Neuronal stem cell (in vitro differentiated cells): ENCODE measurements around the gene PVR.

Source experiments
- DNase-seq: peaks from one replicate; pipeline ENCODE4 v3.0.0-alpha.2; 2013; ENCODE audit warnings: low spot score
- H2AFZ ChIP-seq: one replicate; pipeline ENCODE4 v1.6.1; 2013; ENCODE audit warnings: mild to moderate bottlenecking, low read length, inconsistent platforms
- H2AK5ac ChIP-seq: 2 replicates; pipeline ENCODE4 v1.6.1; 2013; ENCODE audit warnings: low read depth, mild to moderate bottlenecking, inconsistent platforms, low read length, moderate library complexity, mixed read lengths
- H2BK120ac ChIP-seq: 2 replicates; pipeline ENCODE4 v1.6.1; 2013; ENCODE audit warnings: low read depth, mild to moderate bottlenecking, inconsistent platforms, low read length, moderate library complexity, mixed read lengths
- H2BK12ac ChIP-seq: one replicate; pipeline ENCODE4 v1.6.1; 2013; ENCODE audit warnings: low read length, inconsistent platforms
- H2BK15ac ChIP-seq: 2 replicates; pipeline ENCODE4 v1.6.1; 2013; ENCODE audit warnings: mild to moderate bottlenecking, low read length, inconsistent platforms, mixed read lengths
- H2BK5ac ChIP-seq: one replicate; pipeline ENCODE4 v1.6.1; 2013; ENCODE audit warnings: inconsistent platforms, mild to moderate bottlenecking, low read length, moderate library complexity
- H3K14ac ChIP-seq: one replicate; pipeline ENCODE4 v1.6.1; 2013; ENCODE audit warnings: low read length, inconsistent platforms
- H3K18ac ChIP-seq: 2 replicates; pipeline ENCODE4 v1.6.1; 2013; ENCODE audit warnings: low read length, inconsistent platforms
- H3K23ac ChIP-seq: 2 replicates; pipeline ENCODE4 v1.6.1; 2013; ENCODE audit warnings: low read depth, mild to moderate bottlenecking, mixed read lengths, low read length, inconsistent platforms; ENCODE audit not compliant: poor library complexity
- H3K27ac ChIP-seq: replicated peaks from 3 replicates; pipeline ENCODE4 v1.5.1; 2013; ENCODE audit warnings: low read length, inconsistent platforms
- H3K27me3 ChIP-seq, 3 experiments: 2 replicates each; pipeline ENCODE4 v1.6.1; 2013; ENCODE audit warnings: low read length in 3 of 3, mild to moderate bottlenecking in 2 of 3, inconsistent platforms in 1 of 3, low read depth in 1 of 3, mixed read lengths in 1 of 3, moderate library complexity in 1 of 3; ENCODE audit not compliant: control insufficient read depth in 3 of 3, insufficient read depth in 3 of 3
- H3K36me3 ChIP-seq, 2 donors: replicated peaks in 1 of 2; 2 replicates each; pipeline ENCODE4 v1.6.1; 2013; ENCODE audit warnings: low read length in 2 of 2; ENCODE audit not compliant: control insufficient read depth in 2 of 2, insufficient read depth in 2 of 2
- H3K4ac ChIP-seq: 2 replicates; pipeline ENCODE4 v1.6.1; 2013; ENCODE audit warnings: inconsistent platforms, mild to moderate bottlenecking, low read length, moderate library complexity
- H3K4me1 ChIP-seq, 2 donors: 1 replicate in 1 of 2; 2 replicates in 1 of 2; pipeline ENCODE4 v1.6.1; 2013; ENCODE audit warnings: low read length in 2 of 2, low read depth in 1 of 2; ENCODE audit not compliant: control insufficient read depth in 2 of 2, insufficient read depth in 1 of 2
- H3K4me2 ChIP-seq: one replicate; pipeline ENCODE4 v1.6.1; 2013; ENCODE audit warnings: mild to moderate bottlenecking, low read length, inconsistent platforms; ENCODE audit not compliant: insufficient read depth, poor library complexity, severe bottlenecking
- H3K4me3 ChIP-seq, 2 donors: 2 replicates each; pipeline ENCODE4 v1.5.1; 2013; ENCODE audit warnings: low read length in 2 of 2, mild to moderate bottlenecking in 2 of 2, inconsistent platforms in 1 of 2, moderate library complexity in 1 of 2
- H3K79me1 ChIP-seq: one replicate; pipeline ENCODE4 v1.6.1; 2013; ENCODE audit warnings: low read depth, mild to moderate bottlenecking, inconsistent platforms, low read length, moderate library complexity
- H3K9ac ChIP-seq: one replicate; pipeline ENCODE4 v1.6.1; 2013; ENCODE audit warnings: mild to moderate bottlenecking, low read depth, low read length, inconsistent platforms; ENCODE audit not compliant: poor library complexity
- H3K9me3 ChIP-seq, 2 donors: replicated peaks in 1 of 2; 2 replicates each; pipeline versions ENCODE3 to v1.6.1; 2013; ENCODE audit warnings: low read length in 2 of 2, mild to moderate bottlenecking in 2 of 2, inconsistent platforms in 1 of 2, low read depth in 1 of 2, mixed read lengths in 1 of 2, moderate library complexity in 1 of 2; ENCODE audit not compliant: control insufficient read depth in 2 of 2, insufficient read depth in 1 of 2
- H4K8ac ChIP-seq: one replicate; pipeline ENCODE4 v1.6.1; 2013; ENCODE audit warnings: low read depth, mild to moderate bottlenecking, inconsistent platforms, low read length, moderate library complexity
- H4K91ac ChIP-seq: one replicate; pipeline ENCODE4 v1.6.1; 2013; ENCODE audit warnings: low read length, low read depth, mild to moderate bottlenecking, inconsistent platforms; ENCODE audit not compliant: poor library complexity
- WGBS, 2 donors: extraction: QIAGEN DNeasy Blood & Tissue Kit; methylation state at CpG; one replicate each; pipeline ENCODE4 v1.1.7; 2013; ENCODE audit warnings: missing lambda C conversion rate in 2 of 2, mixed read lengths in 1 of 2; ENCODE audit not compliant: insufficient read length in 2 of 2, insufficient replicate concordance in 1 of 2; ENCODE audit errors: extremely low coverage in 2 of 2; 5-methylcytosine and 5-hydroxymethylcytosine counted together

PVR gene

DNA sequence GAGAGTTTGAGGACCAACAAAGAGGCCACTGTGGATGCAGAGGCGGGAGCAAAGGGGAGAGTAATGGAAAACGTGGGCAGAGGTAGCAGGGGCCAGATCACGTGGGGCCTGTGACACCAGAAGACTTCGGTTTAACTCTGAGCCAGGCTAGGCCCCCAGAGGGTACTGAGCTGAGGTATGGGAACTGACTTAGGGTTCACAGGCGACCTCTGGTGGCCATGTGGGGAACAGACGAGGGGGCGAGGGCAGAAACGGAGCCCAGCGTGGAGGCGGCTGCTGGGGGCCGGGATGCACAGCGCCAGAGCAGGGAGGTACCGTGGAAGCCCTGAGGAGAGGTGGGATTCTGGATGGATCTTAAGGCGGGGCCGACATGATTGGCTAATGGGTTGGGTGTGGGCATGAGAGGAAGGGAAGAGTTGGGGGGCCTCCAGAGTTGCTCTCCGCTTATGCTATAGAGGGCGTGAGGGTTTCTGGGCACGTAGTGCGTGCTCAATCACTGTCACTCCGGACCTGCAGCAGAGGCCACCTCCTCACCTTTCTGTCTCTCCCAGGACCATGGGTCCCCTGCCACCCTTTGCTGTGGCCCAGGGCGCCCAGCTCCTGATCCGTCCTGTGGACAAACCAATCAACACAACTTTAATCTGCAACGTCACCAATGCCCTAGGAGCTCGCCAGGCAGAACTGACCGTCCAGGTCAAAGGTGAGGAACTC lies 13.7 kb downstream of the PVR start:
- Histone ChIP-seq H3K18ac (no peak overlapping the region), H3K79me1 (no peaks in the 10 kb centered on the region), H2BK5ac (no peak overlapping the region), H3K27ac (no peak overlapping the region), H3K36me3 (peaks cover 43 to 77% of the 10 kb centered on the region in 2 donors), H3K9me3 (no peaks in the 10 kb centered on the region), H3K4me2 (no peak overlapping the region), H3K14ac (no peak overlapping the region), H2BK120ac (no peak overlapping the region), H2BK15ac (no peak overlapping the region), H2AK5ac (no peak overlapping the region), H3K23ac (no peak overlapping the region), H3K4me3 (no peak overlapping the region), H4K8ac (no peak overlapping the region), H3K4ac (no peak overlapping the region), H2BK12ac (no peak overlapping the region), H3K4me1 (no peaks in the 10 kb centered on the region), H3K27me3 (no peaks in the 10 kb centered on the region), H2AFZ (no peak overlapping the region), H4K91ac (no peak overlapping the region), H3K9ac (no peak overlapping the region)
- no CpG with 5 or more reads among the region's 25 CpGs for WGBS, 2 donors
- DNase-seq: peak; percentile 61

DNA sequence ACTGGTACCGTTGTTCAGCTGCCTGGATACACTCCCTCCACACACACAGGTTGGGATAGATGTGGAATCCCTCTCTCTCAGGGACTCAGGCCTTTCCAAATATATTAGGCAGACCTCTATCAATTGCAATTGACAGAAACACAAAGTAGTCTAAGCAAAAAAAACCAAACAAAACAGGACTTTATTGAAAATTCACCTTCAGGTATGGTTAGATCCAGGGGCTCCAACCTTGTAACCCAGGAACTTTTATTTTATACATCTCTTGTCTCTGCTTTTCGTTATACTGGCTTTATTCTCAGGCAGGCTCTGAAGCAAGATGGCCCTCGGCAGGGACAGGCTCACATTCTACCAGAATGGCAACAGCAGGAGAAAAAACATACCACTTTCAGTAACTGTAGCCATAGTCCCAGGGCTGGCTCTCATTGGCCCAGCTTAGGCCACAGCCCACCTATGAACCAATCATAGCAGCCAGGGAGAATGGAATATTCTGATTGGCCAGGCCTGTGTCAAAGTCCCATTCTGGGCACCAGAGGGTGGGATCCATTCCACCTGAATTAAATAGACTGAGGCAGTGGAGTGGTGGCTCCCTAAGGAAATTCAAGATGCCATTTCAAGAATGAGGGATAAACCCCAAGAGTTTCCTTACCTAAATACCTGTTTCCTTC lies 14.5 kb downstream of the PVR start:
- H2BK120ac ChIP-seq: no peak overlapping the region
- no peak overlapping the region for H3K4me3 ChIP-seq
- H2AFZ ChIP-seq: no peak overlapping the region
- no peak overlapping the region for H3K4ac ChIP-seq
- no peak overlapping the region for H3K9ac ChIP-seq
- no peaks in the 10 kb centered on the region for H3K27me3 ChIP-seq
- no peak overlapping the region for H2AK5ac ChIP-seq
- H3K4me2 ChIP-seq: no peak overlapping the region
- DNase-seq: no peak
- H3K79me1 ChIP-seq: no peaks in the 10 kb centered on the region
- H2BK5ac ChIP-seq: no peak overlapping the region
- no peak overlapping the region for H3K18ac ChIP-seq
- H3K9me3 ChIP-seq: no peaks in the 10 kb centered on the region
- H3K14ac ChIP-seq: no peak overlapping the region
- no peaks in the 10 kb centered on the region for H3K4me1 ChIP-seq
- H3K27ac ChIP-seq: no peak overlapping the region
- H4K8ac ChIP-seq: no peak overlapping the region
- no peak overlapping the region for H2BK12ac ChIP-seq
- no peak overlapping the region for H2BK15ac ChIP-seq
- peaks cover 41 to 80% of the 10 kb centered on the region in 2 donors for H3K36me3 ChIP-seq
- no peak overlapping the region for H4K91ac ChIP-seq
- no peak overlapping the region for H3K23ac ChIP-seq
- no CpG with 5 or more reads among the region's 3 CpGs for WGBS, 2 donors

DNA sequence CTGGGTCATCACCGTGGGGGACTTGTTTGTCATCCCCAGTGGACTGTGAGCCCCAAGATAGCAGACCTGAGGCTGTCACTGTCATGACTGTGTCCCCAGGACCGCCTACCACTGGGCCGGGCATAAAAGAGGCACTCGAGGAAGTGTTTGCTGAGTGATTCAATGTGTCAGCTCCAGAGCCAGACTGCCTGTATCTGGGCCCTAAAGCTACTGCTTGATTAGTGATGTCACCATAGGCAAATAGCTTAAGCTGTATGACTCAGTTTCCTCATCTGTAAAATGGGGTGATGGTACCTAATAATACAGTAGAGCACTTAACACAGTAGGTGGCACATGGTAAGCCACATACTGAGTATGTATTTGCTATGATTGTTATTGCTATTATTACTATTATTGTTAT lies 16.4 kb downstream of the PVR start:
- Histone ChIP-seq H2BK5ac (no peak overlapping the region), H2BK12ac (no peak overlapping the region), H3K23ac (no peak overlapping the region), H3K4me1 (no peaks in the 10 kb centered on the region), H3K4me2 (no peak overlapping the region), H3K9ac (no peak overlapping the region), H2AK5ac (no peak overlapping the region), H4K91ac (no peak overlapping the region), H4K8ac (no peak overlapping the region), H3K79me1 (no peaks in the 10 kb centered on the region), H2BK120ac (no peak overlapping the region), H3K36me3 (peaks cover 35 to 65% of the 10 kb centered on the region in 2 donors), H3K9me3 (no peaks in the 10 kb centered on the region), H3K4ac (no peak overlapping the region), H2AFZ (no peak overlapping the region), H2BK15ac (no peak overlapping the region), H3K14ac (no peak overlapping the region), H3K4me3 (no peak overlapping the region), H3K27ac (no peak overlapping the region), H3K27me3 (no peaks in the 10 kb centered on the region), H3K18ac (no peak overlapping the region)
- no CpG with 5 or more reads among the region's 4 CpGs for WGBS, 2 donors
- no peak for DNase-seq

DNA sequence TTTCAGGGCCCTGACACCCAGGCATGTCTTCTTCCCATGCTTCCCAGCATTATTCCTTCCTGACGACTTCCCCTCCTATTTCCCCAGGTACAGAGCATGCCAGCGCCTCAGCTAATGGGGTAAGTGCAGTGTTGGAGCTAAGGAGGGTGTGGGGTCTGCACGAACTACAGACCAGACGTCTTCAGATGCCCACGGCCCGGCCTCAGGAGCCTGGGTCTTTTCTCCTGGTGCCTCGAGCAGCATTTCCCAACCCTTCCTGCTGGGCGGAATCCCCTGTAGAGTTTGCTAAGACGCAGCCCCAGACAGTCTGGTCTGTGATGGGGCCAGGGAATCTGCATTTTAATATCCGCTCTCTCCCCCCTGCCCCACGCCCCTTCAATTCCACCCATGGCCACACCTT lies 17.5 kb downstream of the PVR start:
- Histone ChIP-seq H2BK120ac (no peak overlapping the region), H3K23ac (no peak overlapping the region), H4K91ac (no peak overlapping the region), H2BK15ac (no peak overlapping the region), H3K9ac (no peak overlapping the region), H3K36me3 (peaks cover 31 to 55% of the 10 kb centered on the region in 2 donors), H3K27ac (no peak overlapping the region), H2BK12ac (no peak overlapping the region), H3K18ac (no peak overlapping the region), H3K9me3 (no peaks in the 10 kb centered on the region), H3K4ac (no peak overlapping the region), H3K27me3 (no peaks in the 10 kb centered on the region), H3K14ac (no peak overlapping the region), H4K8ac (no peak overlapping the region), H2AK5ac (no peak overlapping the region), H3K4me2 (no peak overlapping the region), H2AFZ (no peak overlapping the region), H2BK5ac (no peak overlapping the region), H3K4me1 (no peaks in the 10 kb centered on the region), H3K79me1 (no peaks in the 10 kb centered on the region), H3K4me3 (no peak overlapping the region)
- no peak for DNase-seq
- no CpG with 5 or more reads among the region's 11 CpGs for WGBS, 2 donors
